ENCODE data around the gene NDUFAF5. TPM values are rescaled to one million over a fixed set of nuclear protein-coding genes. Genes with fewer than 3 reads are reported as not detected.
A peak's percentile ranks its signal among the peaks of the same experiment; 100 is the strongest.
"Not testable (repeated sequence)": the region's sequence is repeated elsewhere in the genome, so short reads cannot be mapped to it uniquely, and the experiment has no call there.

NDUFAF5 gene, protein sequence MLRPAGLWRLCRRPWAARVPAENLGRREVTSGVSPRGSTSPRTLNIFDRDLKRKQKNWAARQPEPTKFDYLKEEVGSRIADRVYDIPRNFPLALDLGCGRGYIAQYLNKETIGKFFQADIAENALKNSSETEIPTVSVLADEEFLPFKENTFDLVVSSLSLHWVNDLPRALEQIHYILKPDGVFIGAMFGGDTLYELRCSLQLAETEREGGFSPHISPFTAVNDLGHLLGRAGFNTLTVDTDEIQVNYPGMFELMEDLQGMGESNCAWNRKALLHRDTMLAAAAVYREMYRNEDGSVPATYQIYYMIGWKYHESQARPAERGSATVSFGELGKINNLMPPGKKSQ
- 18.8 TPM for total RNA-seq
- polyA plus RNA-seq, result 19.3 TPM

DNA sequence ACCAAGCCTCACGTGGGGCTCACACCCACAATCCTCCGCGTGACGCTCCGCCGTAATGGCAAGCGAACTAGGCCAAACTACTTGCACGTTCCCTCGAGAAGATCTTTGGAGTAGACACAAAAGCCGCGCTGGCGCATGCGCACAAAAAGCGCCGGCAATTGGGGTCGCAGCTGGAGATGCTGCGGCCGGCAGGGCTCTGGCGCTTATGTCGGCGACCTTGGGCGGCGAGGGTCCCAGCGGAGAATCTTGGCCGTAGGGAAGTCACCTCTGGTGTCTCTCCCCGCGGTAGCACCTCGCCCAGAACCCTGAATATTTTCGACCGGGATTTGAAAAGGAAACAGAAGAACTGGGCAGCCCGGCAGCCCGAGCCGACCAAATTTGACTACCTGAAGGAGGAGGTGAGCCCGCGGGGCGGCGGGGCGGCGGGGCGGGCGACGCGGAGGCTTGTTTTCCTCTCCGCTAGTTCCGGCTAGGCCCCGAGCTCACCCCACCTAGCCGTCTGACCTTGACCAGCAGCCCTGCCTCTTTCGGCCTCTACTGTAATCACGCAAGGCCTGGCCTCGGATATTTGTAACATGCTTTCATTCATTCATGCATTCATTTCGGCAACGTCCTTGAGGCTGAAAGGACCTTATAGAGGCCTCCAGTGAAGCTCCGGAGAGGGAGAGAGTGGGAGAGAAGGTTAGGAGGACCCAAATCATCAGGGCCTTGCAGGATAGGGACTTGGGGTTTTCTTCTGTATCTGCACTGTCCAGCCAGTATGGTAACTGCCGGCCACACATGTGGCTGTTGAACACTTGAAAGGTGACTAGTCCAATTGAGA lies at the start of gene NDUFAF5, which contains the start of gene ESF1:
TSS of gene NDUFAF5 (plus strand) at position 136 of the 823 bp plus-strand sequence. CDS start at position 177, 41 bp downstream.
TSS of gene ESF1 (minus strand) at position 27 of the 823 bp plus-strand sequence. CDS start 1,779 bp downstream, outside the sequence.
- Histone ChIP-seq H3K36me3 (ENCODE audit: insufficient read depth) (peaks cover 3% of the 10 kb centered on the region), H3K27ac (ENCODE audit: low read depth) (peak within 1 kb of the TSS; percentile 80), H3K4me1 (ENCODE audit: insufficient read depth) (no peaks in the 10 kb centered on the region), H3K4me3 (ENCODE audit: low read depth, low read length) (peak within 1 kb of the TSS; percentile 91)
- under 1% methylated on average over 54 of the region's 54 CpGs for WGBS
- peak; percentile 94 for DNase-seq (ENCODE audit: extremely low spot score)

DNA sequence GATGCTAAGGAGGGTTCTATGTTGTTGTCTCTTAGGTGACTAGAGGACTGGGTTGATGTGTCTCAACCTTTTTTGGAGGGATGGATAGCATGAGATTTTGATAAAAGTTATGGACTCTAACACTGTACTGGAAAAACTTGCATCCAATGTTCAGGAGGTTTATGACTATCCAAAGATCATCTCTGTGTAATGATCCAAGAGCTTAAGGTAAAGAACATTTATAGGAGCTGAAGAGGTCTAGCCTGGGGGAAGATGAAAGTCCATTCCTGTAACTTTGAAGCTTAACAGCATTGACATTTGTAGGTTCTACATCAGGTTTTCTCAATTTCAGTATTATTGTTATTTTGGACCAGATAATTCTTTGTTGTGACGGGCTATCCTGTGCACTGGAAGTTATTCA lies 49.0 kb upstream of the NDUFAF5 start:
- no peak overlapping the region for H3K27ac ChIP-seq (ENCODE audit: low read depth)

DNA sequence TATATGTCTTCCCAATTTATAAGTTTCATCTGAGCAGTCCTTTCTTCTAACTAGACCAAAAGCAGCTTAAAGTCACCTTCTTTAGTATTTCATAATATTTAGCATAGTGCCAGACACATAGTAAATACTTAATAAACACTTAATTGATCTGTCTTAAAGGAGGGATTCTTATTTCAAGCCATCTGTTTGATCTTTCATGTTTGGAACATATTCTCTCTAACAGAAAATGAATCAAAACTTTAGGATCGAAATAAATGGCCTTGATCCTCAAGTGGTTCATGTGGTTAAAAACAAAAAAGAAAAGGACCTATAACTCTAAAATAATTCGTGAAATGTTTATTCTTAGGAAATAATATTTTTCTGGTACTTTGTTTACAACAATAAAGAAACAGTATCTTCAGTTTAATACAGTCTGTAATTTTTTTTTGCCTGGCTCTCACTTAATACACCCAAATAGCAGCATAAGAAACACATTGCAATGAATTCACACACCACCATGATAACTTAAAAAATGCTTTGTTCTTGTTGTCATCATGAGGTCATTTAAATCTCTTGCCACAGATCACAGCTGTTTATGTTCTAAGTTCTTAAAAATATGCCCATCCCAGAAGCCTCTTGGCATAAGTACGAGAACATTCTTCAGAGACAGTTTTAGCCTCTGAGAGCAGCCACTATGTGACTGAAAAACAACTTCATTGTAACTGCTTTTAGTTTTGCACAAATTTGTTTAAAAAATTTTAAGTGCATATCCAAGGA lies 48.2 kb upstream of the NDUFAF5 start:
- WGBS, result 32% methylated on average over 3 of the region's 3 CpGs
- Histone ChIP-seq H3K4me3 (ENCODE audit: low read depth, low read length) (no peak overlapping the region), H3K36me3 (ENCODE audit: insufficient read depth) (peaks cover 2% of the 10 kb centered on the region), H3K4me1 (ENCODE audit: insufficient read depth) (no peaks in the 10 kb centered on the region), H3K27ac (ENCODE audit: low read depth) (no peak overlapping the region)
- DNase-seq (ENCODE audit: extremely low spot score), result no peak

More for the DNA sequence above, 49.0 kb upstream of the NDUFAF5 start:
- H3K36me3 ChIP-seq (ENCODE audit: insufficient read depth), result peaks cover 2% of the 10 kb centered on the region
- H3K4me1 ChIP-seq (ENCODE audit: insufficient read depth), result no peaks in the 10 kb centered on the region
- H3K4me3 ChIP-seq (ENCODE audit: low read depth, low read length), result no peak overlapping the region
- no peak for DNase-seq (ENCODE audit: extremely low spot score)
- 82% methylated on average over 1 of the region's 1 CpG for WGBS

DNA sequence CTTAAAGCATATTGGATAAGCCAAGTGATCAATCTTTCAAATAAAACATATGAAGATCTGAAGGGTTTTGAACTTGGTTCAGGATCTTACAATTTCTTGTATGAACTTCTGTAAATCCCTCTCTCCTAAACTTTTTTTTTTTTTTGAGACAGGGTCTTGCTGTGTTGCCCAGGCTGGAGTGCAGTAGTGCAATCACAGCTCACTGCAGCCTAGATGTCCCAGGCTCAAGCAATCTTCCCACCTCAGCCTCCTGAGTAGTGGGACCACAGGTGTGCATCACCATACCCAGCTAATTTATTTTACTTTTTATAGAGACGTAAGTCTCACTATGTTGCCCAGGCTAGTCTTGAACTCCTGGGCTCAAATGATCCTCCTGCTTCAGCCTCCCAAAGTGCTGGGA lies 46.6 kb upstream of the NDUFAF5 start:
- H3K4me3 ChIP-seq (ENCODE audit: low read depth, low read length); H3K27ac ChIP-seq (ENCODE audit: low read depth); H3K36me3 ChIP-seq (ENCODE audit: insufficient read depth); DNase-seq (ENCODE audit: extremely low spot score); H3K4me1 ChIP-seq (ENCODE audit: insufficient read depth): not testable (repeated sequence)
- WGBS, result 97% methylated on average over 1 of the region's 1 CpG

DNA sequence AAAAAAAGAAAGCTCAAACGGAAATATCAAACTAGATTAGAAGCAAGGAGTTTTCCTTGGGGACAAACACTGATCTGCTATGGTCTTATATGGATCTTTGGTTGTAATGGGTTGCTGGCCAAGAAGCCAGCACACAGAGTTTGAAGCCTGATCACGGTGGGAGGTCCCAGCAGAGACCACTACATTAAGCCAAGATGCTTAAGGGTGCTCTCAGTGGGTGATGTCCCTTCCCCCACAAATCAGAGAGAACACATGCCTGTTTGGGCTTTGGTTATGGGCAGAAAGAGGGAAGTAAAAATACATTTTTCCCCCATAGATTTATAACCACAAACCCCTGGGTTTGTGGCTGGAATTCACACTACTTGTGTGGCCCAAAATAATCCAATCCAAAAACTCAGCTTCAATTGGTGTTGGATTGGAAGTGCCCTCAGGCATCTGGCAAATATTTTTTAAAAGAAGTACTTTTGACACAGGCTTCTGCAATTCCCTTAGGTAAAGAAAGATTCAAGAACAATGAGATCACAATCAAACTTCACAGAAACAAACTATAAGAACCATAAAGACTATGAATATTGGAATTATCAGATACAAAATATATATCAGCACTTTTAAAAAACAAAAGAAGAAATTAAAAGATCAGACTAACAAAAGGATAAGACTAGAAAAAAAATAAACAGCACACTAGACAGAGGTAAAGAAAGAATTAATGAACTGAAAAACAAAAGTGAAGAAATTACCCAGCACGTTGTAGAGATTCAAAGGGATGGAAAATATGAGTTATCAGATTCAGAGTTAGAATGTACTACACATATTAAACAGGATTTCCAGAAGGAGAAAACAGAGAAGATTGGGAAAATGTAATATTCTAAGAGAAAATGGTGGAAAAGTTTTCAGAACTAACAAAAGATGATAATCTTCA lies 44.8 kb upstream of the NDUFAF5 start:
- Histone ChIP-seq H3K4me1 (ENCODE audit: insufficient read depth) (no peaks in the 10 kb centered on the region), H3K4me3 (ENCODE audit: low read depth, low read length) (no peak overlapping the region), H3K36me3 (ENCODE audit: insufficient read depth) (peaks cover 2% of the 10 kb centered on the region), H3K27ac (ENCODE audit: low read depth) (no peak overlapping the region)
- DNase-seq (ENCODE audit: extremely low spot score), result no peak
- WGBS, result 88% methylated on average over 3 of the region's 3 CpGs

DNA sequence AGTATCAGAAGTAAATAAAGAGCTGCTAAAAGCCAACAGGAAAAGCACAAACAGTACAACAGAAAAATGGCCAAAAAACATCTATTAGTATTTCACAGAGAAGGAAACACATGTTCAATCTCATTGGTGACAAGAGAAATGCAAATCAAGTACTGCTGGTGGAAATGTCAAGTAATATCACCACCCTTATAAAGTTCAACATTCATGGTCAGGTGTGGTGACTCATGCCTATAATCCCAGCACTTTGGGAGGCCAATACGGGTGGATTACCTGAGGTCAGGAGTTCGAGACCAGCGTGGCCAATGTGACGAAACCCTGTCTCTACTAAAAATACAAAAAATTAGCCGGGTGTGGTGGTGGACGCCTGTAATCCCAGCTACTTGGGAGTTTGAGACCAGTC lies 42.9 kb upstream of the NDUFAF5 start:
- Histone ChIP-seq H3K4me3 (ENCODE audit: low read depth, low read length) (no peak overlapping the region), H3K27ac (ENCODE audit: low read depth) (no peak overlapping the region), H3K4me1 (ENCODE audit: insufficient read depth) (no peaks in the 10 kb centered on the region), H3K36me3 (ENCODE audit: insufficient read depth) (peaks cover 2% of the 10 kb centered on the region)
- no peak for DNase-seq (ENCODE audit: extremely low spot score)
- WGBS, result 87% methylated on average over 6 of the region's 6 CpGs

DNA sequence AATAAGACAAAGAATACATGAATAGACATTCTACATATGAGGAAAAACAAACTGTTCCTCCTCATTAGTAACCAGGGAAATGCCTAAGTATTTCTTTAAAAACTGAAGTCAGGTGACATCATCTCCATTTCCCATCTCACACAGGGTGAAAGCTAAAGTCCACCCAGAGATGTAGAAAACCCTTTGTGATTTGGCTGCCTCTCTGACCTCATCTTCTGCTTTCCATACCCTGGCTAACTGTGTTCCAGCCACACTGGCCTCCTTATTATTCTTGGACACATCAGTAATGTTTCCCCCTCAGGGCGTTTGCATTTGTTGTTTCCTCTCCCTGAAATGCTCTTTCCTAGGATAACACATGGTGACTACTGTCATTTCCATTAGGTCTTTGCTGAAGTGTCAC lies 40.5 kb upstream of the NDUFAF5 start:
- 84% methylated on average over 1 of the region's 1 CpG for WGBS

DNA sequence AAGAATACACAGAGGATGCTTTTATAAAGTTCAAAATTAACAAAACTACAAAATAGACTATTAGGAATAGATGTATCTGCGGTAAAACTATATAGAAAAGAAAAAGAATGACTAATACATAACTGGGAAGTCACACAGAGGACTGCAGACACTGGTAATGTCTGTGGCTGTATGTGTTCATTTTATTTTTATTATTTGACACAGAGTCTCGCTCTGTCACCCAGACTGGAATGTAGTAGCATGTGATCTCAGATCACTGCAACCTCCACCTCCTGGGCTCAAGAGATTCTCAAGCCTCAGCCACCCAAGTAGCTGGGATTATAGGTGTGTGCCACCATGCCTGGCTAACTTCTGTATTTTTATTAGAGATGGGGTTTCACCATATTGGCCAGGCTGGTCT lies 39.0 kb upstream of the NDUFAF5 start:
- no peak for DNase-seq (ENCODE audit: extremely low spot score)
- 70% methylated on average over 2 of the region's 2 CpGs for WGBS
- Histone ChIP-seq H3K36me3 (ENCODE audit: insufficient read depth) (no peaks in the 10 kb centered on the region), H3K4me1 (ENCODE audit: insufficient read depth) (no peaks in the 10 kb centered on the region), H3K4me3 (ENCODE audit: low read depth, low read length) (no peak overlapping the region), H3K27ac (ENCODE audit: low read depth) (no peak overlapping the region)

More for the DNA sequence above, 40.5 kb upstream of the NDUFAF5 start:
- Histone ChIP-seq H3K27ac (ENCODE audit: low read depth) (no peak overlapping the region), H3K4me3 (ENCODE audit: low read depth, low read length) (no peak overlapping the region), H3K36me3 (ENCODE audit: insufficient read depth) (no peaks in the 10 kb centered on the region), H3K4me1 (ENCODE audit: insufficient read depth) (no peaks in the 10 kb centered on the region)
- no peak for DNase-seq (ENCODE audit: extremely low spot score)

DNA sequence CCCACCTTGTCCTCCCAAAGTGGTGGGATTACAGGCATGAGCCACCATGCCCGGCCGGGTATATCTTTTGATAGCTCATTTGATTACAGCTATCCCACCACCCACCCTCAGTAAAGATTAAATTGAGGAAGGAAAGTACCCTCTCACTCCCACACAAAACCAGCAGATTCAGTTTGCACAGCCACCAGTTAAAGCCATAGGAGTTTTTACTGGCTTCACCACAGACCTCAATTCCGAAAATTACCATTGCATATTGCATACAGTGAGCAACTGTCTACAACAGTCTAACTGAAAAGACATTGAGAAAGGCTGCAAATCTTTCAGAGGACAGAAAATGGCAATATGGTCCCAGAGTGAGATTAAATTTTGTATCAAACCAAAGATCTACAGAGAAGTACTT lies 35.0 kb upstream of the NDUFAF5 start:
- Histone ChIP-seq H3K4me1 (ENCODE audit: insufficient read depth) (no peaks in the 10 kb centered on the region), H3K36me3 (ENCODE audit: insufficient read depth) (no peaks in the 10 kb centered on the region), H3K4me3 (ENCODE audit: low read depth, low read length) (no peak overlapping the region), H3K27ac (ENCODE audit: low read depth) (no peak overlapping the region)
- DNase-seq (ENCODE audit: extremely low spot score), result no peak
- 95% methylated on average over 3 of the region's 3 CpGs for WGBS

DNA sequence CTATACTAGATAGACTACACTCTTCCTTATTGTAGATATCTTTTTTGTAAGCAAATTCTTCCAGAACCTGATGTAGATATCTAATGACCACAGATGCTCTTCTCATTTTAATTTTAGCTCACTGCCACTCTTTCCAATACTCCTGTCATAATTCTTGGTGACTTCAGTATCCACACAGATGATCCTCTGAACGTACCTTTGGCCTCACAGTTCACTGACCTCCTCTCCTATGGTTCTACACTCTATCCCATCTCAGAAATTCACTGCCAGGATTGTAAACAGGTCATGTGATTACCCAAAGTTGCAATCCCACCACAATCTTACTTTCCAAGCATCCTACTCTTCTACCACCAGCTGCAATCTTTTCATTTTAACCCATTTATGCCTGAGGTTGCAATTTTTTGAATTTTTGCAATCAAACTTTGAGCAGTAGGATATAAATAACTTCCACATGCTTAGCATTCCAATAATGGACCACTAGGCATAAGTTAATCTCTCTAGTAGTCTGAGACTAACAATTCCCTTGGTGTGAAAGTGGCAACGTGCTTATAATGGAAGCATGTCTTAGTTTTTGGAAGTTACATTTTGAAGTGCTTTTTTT lies 31.3 kb upstream of the NDUFAF5 start:
- no peak for DNase-seq (ENCODE audit: extremely low spot score)
- no peak overlapping the region for H3K27ac ChIP-seq (ENCODE audit: low read depth)
- H3K4me3 ChIP-seq (ENCODE audit: low read depth, low read length), result no peak overlapping the region
- 94% methylated on average over 2 of the region's 2 CpGs for WGBS
- no peaks in the 10 kb centered on the region for H3K4me1 ChIP-seq (ENCODE audit: insufficient read depth)
- peaks cover 3% of the 10 kb centered on the region for H3K36me3 ChIP-seq (ENCODE audit: insufficient read depth)

DNA sequence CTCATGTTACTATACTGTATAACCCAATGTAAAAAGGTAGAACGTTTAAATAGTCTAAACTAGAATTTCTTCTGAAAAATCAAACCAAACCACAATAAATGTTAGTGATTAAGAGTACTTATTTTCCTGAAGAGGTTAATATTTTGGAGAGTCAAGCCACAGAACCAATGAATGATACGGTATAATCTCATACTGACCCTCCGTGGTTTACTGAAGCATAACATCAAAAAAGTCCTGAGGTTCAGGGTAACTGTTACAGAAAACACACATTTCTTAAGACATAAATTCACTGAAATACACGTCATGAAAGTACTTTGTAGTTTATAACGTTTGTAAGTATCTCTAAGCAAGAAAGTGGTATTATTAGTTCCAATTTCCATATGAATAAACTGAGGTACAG lies 29.0 kb upstream of the NDUFAF5 start:
- Histone ChIP-seq H3K4me1 (ENCODE audit: insufficient read depth) (no peaks in the 10 kb centered on the region), H3K36me3 (ENCODE audit: insufficient read depth) (peaks cover 3% of the 10 kb centered on the region), H3K27ac (ENCODE audit: low read depth) (no peak overlapping the region), H3K4me3 (ENCODE audit: low read depth, low read length) (no peak overlapping the region)
- WGBS, result 72% methylated on average over 5 of the region's 5 CpGs
- DNase-seq (ENCODE audit: extremely low spot score), result no peak

DNA sequence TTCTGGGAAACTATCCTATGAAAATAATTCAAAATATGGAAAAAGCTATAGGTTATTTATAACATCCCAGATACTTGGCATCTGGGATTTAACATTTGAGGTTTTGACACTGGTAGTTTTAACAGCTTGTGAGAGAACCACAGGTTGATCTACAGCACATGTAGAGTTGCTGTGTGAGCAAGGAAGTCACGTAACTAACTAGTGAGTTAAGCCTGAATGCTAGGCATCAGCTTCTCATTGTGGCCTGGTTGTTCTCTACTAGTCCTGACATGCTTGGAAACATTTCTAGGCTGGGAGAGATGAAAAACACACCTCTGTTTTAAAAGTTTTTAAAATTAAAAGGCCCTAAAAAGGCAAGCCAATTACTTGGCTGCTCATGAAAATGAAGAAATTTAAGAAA lies 28.3 kb upstream of the NDUFAF5 start:
- no peaks in the 10 kb centered on the region for H3K4me1 ChIP-seq (ENCODE audit: insufficient read depth)
- WGBS, result 91% methylated on average over 1 of the region's 1 CpG
- DNase-seq (ENCODE audit: extremely low spot score), result no peak
- no peak overlapping the region for H3K27ac ChIP-seq (ENCODE audit: low read depth)
- H3K4me3 ChIP-seq (ENCODE audit: low read depth, low read length), result no peak overlapping the region
- H3K36me3 ChIP-seq (ENCODE audit: insufficient read depth), result peaks cover 3% of the 10 kb centered on the region

All from urinary bladder (tissue), 4 donors.